CD4-positive, alpha-beta memory T cell (primary cell): ENCODE results near the gene SEZ6L. TPM values are rescaled to one million over a fixed set of nuclear protein-coding genes. Genes with fewer than 3 reads are reported as not detected.

ENCODE experiments used
- CTCF ChIA-PET: fragments of 350-600 bp; sonication (Branson Sonifier 250); formaldehyde crosslinking; loops from one replicate; lab custom pipeline; 2021; ENCODE audit warnings: inconsistent platforms; ENCODE audit not compliant: partially characterized antibody; lab: Charles Lee
- POLR2A ChIA-PET: fragments of 350-600 bp; sonication (Branson Sonifier 250); formaldehyde crosslinking; loops from one replicate; lab custom pipeline; 2021; ENCODE audit not compliant: partially characterized antibody; lab: Charles Lee
- DNase-seq, 5 donors: peaks; one replicate each; pipeline versions ENCODE4 v3.0.0 to v3.0.0-alpha.2; 2020 to 2022; ENCODE audit warnings: mixed read lengths in 1 of 5
- H3K27ac ChIP-seq: one replicate; pipeline ENCODE4 v1.7.0; 2013; ENCODE audit warnings: low read depth, low read length
- H3K27me3 ChIP-seq: 2 replicates; pipeline ENCODE4 v1.7.0; 2013; ENCODE audit warnings: mild to moderate bottlenecking, low read length, moderate library complexity; ENCODE audit not compliant: insufficient read depth
- H3K36me3 ChIP-seq: 2 replicates; pipeline ENCODE4 v1.7.0; 2013; ENCODE audit warnings: mild to moderate bottlenecking, low read length, moderate library complexity; ENCODE audit not compliant: insufficient read depth
- H3K4me1 ChIP-seq: 2 replicates; pipeline ENCODE4 v1.7.0; 2013; ENCODE audit warnings: mild to moderate bottlenecking, low read length, moderate library complexity; ENCODE audit not compliant: insufficient read depth
- H3K4me3 ChIP-seq, 2 donors: one replicate each; pipeline ENCODE4 v1.7.0; 2013; ENCODE audit warnings: low read length in 2 of 2, mild to moderate bottlenecking in 1 of 2
- H3K9me3 ChIP-seq, 2 donors: one replicate each; pipeline ENCODE4 v1.7.0; 2013; ENCODE audit warnings: low read length in 2 of 2, control low read depth in 1 of 2; ENCODE audit not compliant: control insufficient read depth in 1 of 2
- H3K27ac Mint-ChIP-seq, 7 donors: one replicate each; pipeline ENCODE4 v1.8.0; 2020 to 2021; ENCODE audit warnings: mixed read lengths in 7 of 7, mild to moderate bottlenecking in 6 of 7, inconsistent platforms in 3 of 7, moderate library complexity in 3 of 7
- H3K27me3 Mint-ChIP-seq, 2 donors: one replicate each; pipeline ENCODE4 v1.8.0; 2020 to 2021; ENCODE audit warnings: mixed read lengths in 2 of 2
- H3K36me3 Mint-ChIP-seq, 2 donors: one replicate each; pipeline ENCODE4 v1.8.0; 2020 to 2021; ENCODE audit warnings: mixed read lengths in 2 of 2, inconsistent platforms in 1 of 2, mild to moderate bottlenecking in 1 of 2
- H3K4me1 Mint-ChIP-seq, 4 donors: one replicate each; pipeline ENCODE4 v1.8.0; 2020 to 2021; ENCODE audit warnings: mixed read lengths in 4 of 4, mild to moderate bottlenecking in 1 of 4
- H3K4me3 Mint-ChIP-seq, 8 donors: one replicate each; pipeline ENCODE4 v1.8.0; 2020 to 2021; ENCODE audit warnings: mixed read lengths in 8 of 8, mild to moderate bottlenecking in 7 of 8, moderate library complexity in 6 of 8, inconsistent platforms in 3 of 8
- H3K9me3 Mint-ChIP-seq, 8 donors: one replicate each; pipeline ENCODE4 v1.8.0; 2020 to 2021; ENCODE audit warnings: mixed read lengths in 8 of 8, mild to moderate bottlenecking in 5 of 8, inconsistent platforms in 3 of 8, moderate library complexity in 1 of 8
- intact Hi-C: fragments of 100-400 bp; cut with micrococcal nuclease; formaldehyde crosslinking; loops from one replicate; pipeline ENCODE4 v1.15.1; 2023
- polyA plus RNA-seq, 2 donors: library from polyadenylated mRNA; unstranded; fragments of 300-500 nt; fragmentation: Illumina TruSeq; gene quantifications; one replicate each; pipeline ENCODE4 v1.2.3, GENCODE V29; 2021
- total RNA-seq, 2 experiments: library from RNA; stranded (reverse); gene quantifications; one replicate each; pipeline ENCODE4 v1.2.3, GENCODE V29; 2021

The SEZ6L gene
- total and polyA plus RNA-seq, 4 experiments from 2014 or later = not detected

- ChIA-PET CTCF (no interaction called here), POLR2A (no interaction called here)
- H3K9me3 ChIP-seq = no peaks in the 10 kb centered on the region
Observed at GRCh38 chr22:26174280-26174679, 5.0 kb downstream of the SEZ6L start.

DNA sequence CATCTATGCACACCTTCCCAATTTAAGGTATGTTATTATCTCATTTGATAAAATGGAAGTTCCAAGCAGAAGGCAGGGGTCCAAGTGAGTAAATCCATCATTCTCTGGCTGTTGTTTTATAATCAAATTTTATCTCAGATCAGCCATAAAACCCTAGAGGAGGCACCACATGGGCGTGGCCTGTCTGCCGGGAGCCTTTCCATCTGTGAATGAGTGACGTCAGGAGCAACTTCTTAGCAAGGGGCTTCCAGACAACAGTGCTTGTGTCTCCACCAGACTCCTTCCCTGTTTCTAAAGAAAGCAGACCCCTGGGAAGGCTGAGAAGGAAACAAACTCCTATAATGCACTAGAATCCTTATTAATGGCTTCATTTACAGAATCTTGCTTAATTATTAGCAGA is 13.5 kb downstream of the SEZ6L start:
- no peak overlapping the region for H3K4me3 Mint-ChIP-seq
- peaks cover 0 to 3% (median 0%) of the 10 kb centered on the region in 8 donors for H3K9me3 Mint-ChIP-seq
- Histone ChIP-seq H3K27me3 (no peaks in the 10 kb centered on the region), H3K36me3 (no peaks in the 10 kb centered on the region), H3K4me1 (no peaks in the 10 kb centered on the region), H3K4me3 (no peak overlapping the region), H3K27ac (no peak overlapping the region), H3K9me3 (no peaks in the 10 kb centered on the region)
- no peak overlapping the region for H3K27ac Mint-ChIP-seq
- peaks cover 3 to 5% of the 10 kb centered on the region in 2 donors for H3K27me3 Mint-ChIP-seq
- H3K4me1 Mint-ChIP-seq = no peaks in the 10 kb centered on the region
- H3K36me3 Mint-ChIP-seq = no peaks in the 10 kb centered on the region
- ChIA-PET CTCF (no interaction called here), POLR2A (no interaction called here)
- intact Hi-C loops = no loop called here
- no peak for DNase-seq

More at GRCh38 chr22:26174280-26174679, 5.0 kb downstream of the SEZ6L start:
- Histone ChIP-seq H3K27me3 (peaks cover 6% of the 10 kb centered on the region), H3K36me3 (no peaks in the 10 kb centered on the region), H3K27ac (no peak overlapping the region), H3K4me1 (no peaks in the 10 kb centered on the region), H3K4me3 (no peak overlapping the region)
- intact Hi-C loops = no loop called here
- Mint-ChIP-seq H3K36me3 (no peaks in the 10 kb centered on the region), H3K9me3 (peaks cover 0 to 2% (median 0%) of the 10 kb centered on the region in 8 donors), H3K27ac (no peak overlapping the region), H3K4me1 (peaks cover 0 to 5% (median 0%) of the 10 kb centered on the region in 4 donors), H3K27me3 (peaks cover 13 to 23% of the 10 kb centered on the region in 2 donors), H3K4me3 (no peak overlapping the region)
- no peak for DNase-seq

GRCh38 chr22:26185190-26185589 is 15.9 kb downstream of the SEZ6L start:
- Mint-ChIP-seq H3K27ac (no peak overlapping the region), H3K36me3 (no peaks in the 10 kb centered on the region), H3K9me3 (peaks cover 0 to 3% (median 0%) of the 10 kb centered on the region in 8 donors), H3K27me3 (peaks cover 3 to 5% of the 10 kb centered on the region in 2 donors), H3K4me1 (no peaks in the 10 kb centered on the region), H3K4me3 (no peak overlapping the region)
- CTCF ChIA-PET = interaction anchor here (0.8 kb wide), 1 partner anchor 13 kb away, joined by 4 read pairs; no protein-coding TSS in a partner anchor
- no peaks in the 10 kb centered on the region for H3K9me3 ChIP-seq
- POLR2A ChIA-PET = no interaction called here
- H3K36me3 ChIP-seq = no peaks in the 10 kb centered on the region
- H3K27me3 ChIP-seq = no peaks in the 10 kb centered on the region
- no peak overlapping the region for H3K27ac ChIP-seq
- no peaks in the 10 kb centered on the region for H3K4me1 ChIP-seq
- no peak for DNase-seq
- H3K4me3 ChIP-seq = no peak overlapping the region
- intact Hi-C loops = no loop called here

DNA sequence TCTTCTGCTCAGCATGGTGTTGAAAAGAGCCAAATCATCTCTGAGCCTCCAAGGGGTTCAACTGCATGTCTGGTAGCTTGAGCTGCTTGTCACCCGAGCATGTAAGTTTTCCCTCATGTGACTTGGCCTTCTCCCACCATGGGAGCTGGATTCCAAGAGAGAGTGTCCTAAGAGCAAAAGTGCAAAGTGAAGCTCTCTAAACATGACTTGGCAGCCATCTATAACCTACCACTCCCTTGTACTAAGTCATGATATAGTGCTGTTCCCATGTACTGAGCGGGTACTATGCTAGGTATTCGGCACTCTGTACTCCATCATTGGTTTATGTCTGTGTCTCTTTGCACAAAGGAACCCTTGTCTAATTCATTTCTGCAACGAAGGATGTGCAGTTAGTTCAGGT is 19.1 kb downstream of the SEZ6L start:
- Histone ChIP-seq H3K27me3 (no peaks in the 10 kb centered on the region), H3K9me3 (no peaks in the 10 kb centered on the region), H3K36me3 (no peaks in the 10 kb centered on the region), H3K27ac (no peak overlapping the region), H3K4me3 (no peak overlapping the region), H3K4me1 (no peaks in the 10 kb centered on the region)
- Mint-ChIP-seq H3K9me3 (peaks cover 0 to 3% (median 0%) of the 10 kb centered on the region in 8 donors), H3K27me3 (peaks cover 0 to 5% of the 10 kb centered on the region in 2 donors), H3K36me3 (no peaks in the 10 kb centered on the region), H3K4me1 (no peaks in the 10 kb centered on the region), H3K27ac (no peak overlapping the region), H3K4me3 (no peak overlapping the region)
- intact Hi-C loops = no loop called here
- ChIA-PET POLR2A (no interaction called here), CTCF (no interaction called here)
- no peak for DNase-seq

GRCh38 chr22:26194313-26194712 is 25.1 kb downstream of the SEZ6L start:
- H3K27me3 ChIP-seq = no peaks in the 10 kb centered on the region
- no peak overlapping the region for H3K27ac Mint-ChIP-seq
- H3K36me3 ChIP-seq = no peaks in the 10 kb centered on the region
- no peaks in the 10 kb centered on the region for H3K4me1 ChIP-seq
- no peaks in the 10 kb centered on the region for H3K4me1 Mint-ChIP-seq
- no peaks in the 10 kb centered on the region for H3K36me3 Mint-ChIP-seq
- H3K9me3 Mint-ChIP-seq = peaks cover 0 to 7% (median 0%) of the 10 kb centered on the region in 8 donors
- POLR2A ChIA-PET = no interaction called here
- H3K9me3 ChIP-seq = no peaks in the 10 kb centered on the region
- CTCF ChIA-PET = no interaction called here
- H3K4me3 ChIP-seq = no peak overlapping the region
- no peak overlapping the region for H3K27ac ChIP-seq
- intact Hi-C loops = no loop called here
- no peak for DNase-seq
- H3K4me3 Mint-ChIP-seq = no peak overlapping the region
- no peaks in the 10 kb centered on the region for H3K27me3 Mint-ChIP-seq

GRCh38 chr22:26194877-26195276 is 25.6 kb downstream of the SEZ6L start:
- ChIA-PET CTCF (no interaction called here), POLR2A (no interaction called here)
- H3K4me3 ChIP-seq = no peak overlapping the region
- Mint-ChIP-seq H3K4me1 (no peaks in the 10 kb centered on the region), H3K9me3 (peaks cover 0 to 7% (median 0%) of the 10 kb centered on the region in 8 donors), H3K27ac (no peak overlapping the region), H3K4me3 (no peak overlapping the region), H3K27me3 (no peaks in the 10 kb centered on the region), H3K36me3 (no peaks in the 10 kb centered on the region)
- intact Hi-C loops = no loop called here
- no peaks in the 10 kb centered on the region for H3K4me1 ChIP-seq
- H3K9me3 ChIP-seq = no peaks in the 10 kb centered on the region
- no peak overlapping the region for H3K27ac ChIP-seq
- no peaks in the 10 kb centered on the region for H3K36me3 ChIP-seq
- DNase-seq = no peak
- no peaks in the 10 kb centered on the region for H3K27me3 ChIP-seq

DNA sequence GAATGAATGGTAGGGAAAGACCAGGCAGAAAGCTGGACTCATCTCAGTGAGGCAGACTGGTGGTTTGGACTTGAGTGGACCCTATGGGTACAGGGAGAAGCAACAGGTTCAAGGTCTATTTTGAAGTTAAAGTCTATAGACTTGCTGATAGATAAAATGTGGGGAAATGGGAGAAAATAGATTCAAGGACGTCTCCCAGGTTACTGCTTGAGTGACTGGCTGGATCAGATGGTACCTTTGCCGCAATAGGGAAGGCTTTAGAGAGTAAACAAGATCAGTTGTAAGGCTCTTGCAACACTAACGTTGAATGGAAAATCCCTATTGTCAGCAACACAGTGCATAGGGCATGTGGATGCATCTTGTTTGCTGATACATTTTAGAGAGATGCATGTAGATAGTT is 27.4 kb downstream of the SEZ6L start:
- CTCF ChIA-PET = no interaction called here
- no peaks in the 10 kb centered on the region for H3K4me1 ChIP-seq
- H3K27ac ChIP-seq = no peak overlapping the region
- Mint-ChIP-seq H3K36me3 (no peaks in the 10 kb centered on the region), H3K27me3 (no peaks in the 10 kb centered on the region), H3K4me1 (no peaks in the 10 kb centered on the region), H3K9me3 (peaks cover 0 to 7% (median 0%) of the 10 kb centered on the region in 8 donors), H3K27ac (no peak overlapping the region), H3K4me3 (no peak overlapping the region)
- H3K27me3 ChIP-seq = no peaks in the 10 kb centered on the region
- no peaks in the 10 kb centered on the region for H3K9me3 ChIP-seq
- intact Hi-C loops = no loop called here
- no peak overlapping the region for H3K4me3 ChIP-seq
- POLR2A ChIA-PET = no interaction called here
- H3K36me3 ChIP-seq = no peaks in the 10 kb centered on the region
- no peak for DNase-seq

- intact Hi-C loops = no loop called here
- no peaks in the 10 kb centered on the region for H3K4me1 Mint-ChIP-seq
- H3K9me3 Mint-ChIP-seq = peaks cover 0 to 3% (median 0%) of the 10 kb centered on the region in 8 donors
- Histone ChIP-seq H3K27me3 (no peaks in the 10 kb centered on the region), H3K36me3 (no peaks in the 10 kb centered on the region), H3K9me3 (no peaks in the 10 kb centered on the region), H3K4me1 (no peaks in the 10 kb centered on the region), H3K4me3 (no peak overlapping the region), H3K27ac (no peak overlapping the region)
- no peak overlapping the region for H3K27ac Mint-ChIP-seq
- peaks cover 2% of the 10 kb centered on the region in 2 donors for H3K27me3 Mint-ChIP-seq
- H3K4me3 Mint-ChIP-seq = no peak overlapping the region
- ChIA-PET POLR2A (no interaction called here), CTCF (no interaction called here)
- DNase-seq = no peak
- H3K36me3 Mint-ChIP-seq = no peaks in the 10 kb centered on the region
Observed at GRCh38 chr22:26197425-26197824, 28.2 kb downstream of the SEZ6L start.
